Measurements from ENCODE around the gene GSTM4. TPM values are rescaled to one million over a fixed set of nuclear protein-coding genes. Genes with fewer than 3 reads are reported as not detected.
"Not testable (repeated sequence)": the region's sequence is repeated elsewhere in the genome, so short reads cannot be mapped to it uniquely, and the experiment has no call there.

GSTM4 gene
- total and polyA plus RNA-seq, 2 of the 4 experiments (the other 2 are of a cell fraction) = 10.4 to 37.8 TPM

DNA sequence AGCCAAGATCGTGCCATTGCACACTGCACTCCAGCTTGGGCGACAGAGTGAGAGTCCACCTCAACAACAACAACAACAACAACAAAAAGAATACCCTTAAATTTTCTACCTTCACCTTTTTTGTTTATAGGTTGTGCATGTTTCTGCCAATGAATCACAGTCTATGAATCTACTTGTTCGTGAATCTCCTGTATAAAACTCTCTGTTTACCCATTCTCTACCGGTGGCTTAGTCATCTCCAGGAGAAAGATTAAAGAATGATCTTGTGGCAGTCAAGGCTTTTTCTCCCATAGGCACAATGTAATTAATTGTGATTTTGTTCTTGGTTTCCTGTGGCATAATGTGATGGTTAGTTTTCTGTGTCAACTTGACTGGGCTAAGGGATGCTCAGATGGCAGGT, 42.0 kb downstream of the GSTM4 start:
- H3K27ac ChIP-seq (ENCODE audit: insufficient read depth, low read length); H2BK20ac ChIP-seq (ENCODE audit: low read depth, low read length); H2AK9ac ChIP-seq (replicated peaks; ENCODE audit: low read depth, low read length, poor library complexity); H2AFZ ChIP-seq (replicated peaks; ENCODE audit: low read length, poor library complexity); H3K4me3 ChIP-seq (ENCODE audit: insufficient read depth, low read depth, low read length); H3K9me1 ChIP-seq (ENCODE audit: insufficient read depth, low read length); H4K91ac ChIP-seq (ENCODE audit: insufficient read depth, low read depth, low read length); DNase-seq; ATAC-seq (ENCODE audit: low read depth); H4K8ac ChIP-seq (ENCODE audit: low read depth in 2 of 2, low read length in 2 of 2); H3K4me1 ChIP-seq (ENCODE audit: control insufficient read depth, insufficient read depth, low read length); CTCF ChIA-PET; dilution Hi-C loops (cut with HindIII; ENCODE audit: low sequenced_read_pairs, unreplicated experiment); H4K20me1 ChIP-seq (ENCODE audit: insufficient read depth, low read length); POLR2A ChIA-PET (ENCODE audit: unreplicated experiment); H2BK5ac ChIP-seq (ENCODE audit: low read depth, low read length, poor library complexity, severe bottlenecking); H2BK120ac ChIP-seq (ENCODE audit: low read depth, low read length); intact Hi-C loops (cut with micrococcal nuclease); H2BK15ac ChIP-seq (ENCODE audit: low read depth, low read length); H3K9ac ChIP-seq (ENCODE audit: low read depth, low read length); H3K23ac ChIP-seq (ENCODE audit: low read depth, low read length); H4K5ac ChIP-seq (ENCODE audit: low read depth, low read length); in situ Hi-C loops (cut with MboI; ENCODE audit: low sequenced_read_pairs); H2AK5ac ChIP-seq (ENCODE audit: low read depth, low read length); H3K14ac ChIP-seq (replicated peaks; ENCODE audit: low read depth, low read length); H3K18ac ChIP-seq (ENCODE audit: low read depth, low read length); H3K79me1 ChIP-seq (ENCODE audit: low read depth in 1 of 2, low read length in 2 of 2); H3K27me3 ChIP-seq (ENCODE audit: control insufficient read depth, insufficient read depth, low read length); H3K4ac ChIP-seq (ENCODE audit: low read depth, low read length); BruUV-seq (replicated peaks); H3K9me3 ChIP-seq (ENCODE audit: control insufficient read depth, insufficient read depth, low read length); H3K4me2 ChIP-seq (ENCODE audit: low read depth, low read length); H3K56ac ChIP-seq (ENCODE audit: extremely low read depth, insufficient read depth, low read length); H3K36me3 ChIP-seq (ENCODE audit: control insufficient read depth, insufficient read depth, low read length): not testable (repeated sequence)
- WGBS, 2 experiments (ENCODE audit: extremely low coverage in 2 of 2, insufficient read length in 1 of 2) = no CpG with 5 or more reads among the region's 4 CpGs

DNA sequence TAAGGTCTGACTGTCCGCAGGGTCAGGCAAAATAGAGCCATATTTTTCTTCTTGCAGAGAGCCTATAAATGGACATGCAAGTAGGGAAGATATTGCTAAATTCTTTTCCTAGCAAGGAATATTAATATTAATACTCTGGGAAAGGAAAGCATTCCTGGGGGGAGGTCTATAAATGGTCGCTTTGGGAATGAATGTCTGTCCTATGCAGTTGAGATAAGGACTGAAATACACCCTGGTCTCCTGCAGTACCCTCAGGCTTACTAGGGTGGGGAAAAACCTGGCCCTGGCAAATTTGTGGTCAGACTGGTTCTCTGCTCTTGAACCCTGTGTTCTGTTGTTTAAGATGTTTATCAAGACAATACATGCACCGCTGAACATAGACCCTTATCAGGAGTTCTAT, 47.0 kb downstream of the GSTM4 start:
- H4K5ac ChIP-seq (ENCODE audit: low read depth, low read length); H3K56ac ChIP-seq (ENCODE audit: extremely low read depth, insufficient read depth, low read length); DNase-seq; H4K91ac ChIP-seq (ENCODE audit: insufficient read depth, low read depth, low read length); H3K4me2 ChIP-seq (ENCODE audit: low read depth, low read length); intact Hi-C loops (cut with micrococcal nuclease); H3K9me1 ChIP-seq (ENCODE audit: insufficient read depth, low read length); H2AFZ ChIP-seq (replicated peaks; ENCODE audit: low read length, poor library complexity); H4K8ac ChIP-seq (ENCODE audit: low read depth in 2 of 2, low read length in 2 of 2); ATAC-seq (ENCODE audit: low read depth); CTCF ChIA-PET; H2BK120ac ChIP-seq (ENCODE audit: low read depth, low read length); H2BK20ac ChIP-seq (ENCODE audit: low read depth, low read length); H3K27ac ChIP-seq (ENCODE audit: insufficient read depth, low read length); H3K18ac ChIP-seq (ENCODE audit: low read depth, low read length); H3K9ac ChIP-seq (ENCODE audit: low read depth, low read length); H3K4me3 ChIP-seq (ENCODE audit: insufficient read depth, low read depth, low read length); H3K14ac ChIP-seq (replicated peaks; ENCODE audit: low read depth, low read length); BruUV-seq (replicated peaks); H3K9me3 ChIP-seq (ENCODE audit: control insufficient read depth, insufficient read depth, low read length); H3K4me1 ChIP-seq (ENCODE audit: control insufficient read depth, insufficient read depth, low read length); H2AK9ac ChIP-seq (replicated peaks; ENCODE audit: low read depth, low read length, poor library complexity); in situ Hi-C loops (cut with MboI; ENCODE audit: low sequenced_read_pairs); dilution Hi-C loops (cut with HindIII; ENCODE audit: low sequenced_read_pairs, unreplicated experiment); H3K4ac ChIP-seq (ENCODE audit: low read depth, low read length); H4K20me1 ChIP-seq (ENCODE audit: insufficient read depth, low read length); H2AK5ac ChIP-seq (ENCODE audit: low read depth, low read length); POLR2A ChIA-PET (ENCODE audit: unreplicated experiment); H3K27me3 ChIP-seq (ENCODE audit: control insufficient read depth, insufficient read depth, low read length); H3K79me1 ChIP-seq (ENCODE audit: low read depth in 1 of 2, low read length in 2 of 2); H2BK15ac ChIP-seq (ENCODE audit: low read depth, low read length); H3K23ac ChIP-seq (ENCODE audit: low read depth, low read length); H2BK5ac ChIP-seq (ENCODE audit: low read depth, low read length, poor library complexity, severe bottlenecking); H3K36me3 ChIP-seq (ENCODE audit: control insufficient read depth, insufficient read depth, low read length): not testable (repeated sequence)
- 80% methylated on average over 1 of the region's 3 CpGs; no CpG with 5 or more reads in 1 of the 2 experiments for WGBS, 2 experiments (ENCODE audit: extremely low coverage in 2 of 2, insufficient read length in 1 of 2)
